22Rv1 (cell line): ENCODE data around the gene ZNF77.
"Not testable (repeated sequence)": the region's sequence is repeated elsewhere in the genome, so short reads cannot be mapped to it uniquely, and the experiment has no call there.

ENCODE experiments used
- H3K27ac ChIP-seq: fragments of 450-650 bp; 2 replicates; pipeline ENCODE4 v1.5.1; 2017
- ZFX ChIP-seq: fragments of 450-650 bp; IDR thresholded peaks from 2 replicates; pipeline ENCODE4 v1.6.1; 2017; ENCODE audit warnings: antibody characterized with exemption, borderline replicate concordance
- TF ChIP-seq, protein P1 (sequence below): fragments of 450-650 bp; IDR thresholded peaks from 2 replicates; pipeline ENCODE4 v1.5.1; 2017; ENCODE audit warnings: mild to moderate bottlenecking

ZNF77 gene

DNA sequence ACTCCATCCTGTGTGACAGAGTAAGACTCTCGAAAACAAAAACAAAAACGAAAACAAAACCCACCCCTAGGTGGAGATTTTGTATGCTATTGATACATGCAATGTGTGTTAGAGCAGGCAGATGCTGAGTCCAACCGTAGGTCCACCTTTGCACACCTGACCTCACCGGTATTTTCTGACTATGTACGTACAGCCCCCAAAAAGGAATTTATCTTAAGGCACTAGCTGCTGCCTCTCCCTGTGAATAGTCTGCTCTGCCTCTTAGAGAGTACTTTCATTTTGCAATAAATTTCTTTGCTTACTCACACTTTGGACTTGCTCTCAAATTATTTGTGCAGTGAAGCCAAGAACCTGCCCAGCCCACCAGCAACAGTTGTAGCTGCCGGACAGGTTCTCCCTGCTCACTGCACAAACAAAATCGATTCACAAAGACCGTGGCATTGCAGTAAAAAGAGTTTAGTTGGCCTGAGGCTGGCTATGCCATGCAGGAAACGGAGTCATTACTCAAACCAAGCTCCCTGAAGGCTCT, 8.2 kb upstream of the ZNF77 start:
- peak overlapping the region; percentile 100 for H3K27ac ChIP-seq
- TF ChIP-seq, protein P1, sequence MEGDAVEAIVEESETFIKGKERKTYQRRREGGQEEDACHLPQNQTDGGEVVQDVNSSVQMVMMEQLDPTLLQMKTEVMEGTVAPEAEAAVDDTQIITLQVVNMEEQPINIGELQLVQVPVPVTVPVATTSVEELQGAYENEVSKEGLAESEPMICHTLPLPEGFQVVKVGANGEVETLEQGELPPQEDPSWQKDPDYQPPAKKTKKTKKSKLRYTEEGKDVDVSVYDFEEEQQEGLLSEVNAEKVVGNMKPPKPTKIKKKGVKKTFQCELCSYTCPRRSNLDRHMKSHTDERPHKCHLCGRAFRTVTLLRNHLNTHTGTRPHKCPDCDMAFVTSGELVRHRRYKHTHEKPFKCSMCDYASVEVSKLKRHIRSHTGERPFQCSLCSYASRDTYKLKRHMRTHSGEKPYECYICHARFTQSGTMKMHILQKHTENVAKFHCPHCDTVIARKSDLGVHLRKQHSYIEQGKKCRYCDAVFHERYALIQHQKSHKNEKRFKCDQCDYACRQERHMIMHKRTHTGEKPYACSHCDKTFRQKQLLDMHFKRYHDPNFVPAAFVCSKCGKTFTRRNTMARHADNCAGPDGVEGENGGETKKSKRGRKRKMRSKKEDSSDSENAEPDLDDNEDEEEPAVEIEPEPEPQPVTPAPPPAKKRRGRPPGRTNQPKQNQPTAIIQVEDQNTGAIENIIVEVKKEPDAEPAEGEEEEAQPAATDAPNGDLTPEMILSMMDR: peak; percentile 58
- TF ChIP-seq ZFX: no peak

DNA sequence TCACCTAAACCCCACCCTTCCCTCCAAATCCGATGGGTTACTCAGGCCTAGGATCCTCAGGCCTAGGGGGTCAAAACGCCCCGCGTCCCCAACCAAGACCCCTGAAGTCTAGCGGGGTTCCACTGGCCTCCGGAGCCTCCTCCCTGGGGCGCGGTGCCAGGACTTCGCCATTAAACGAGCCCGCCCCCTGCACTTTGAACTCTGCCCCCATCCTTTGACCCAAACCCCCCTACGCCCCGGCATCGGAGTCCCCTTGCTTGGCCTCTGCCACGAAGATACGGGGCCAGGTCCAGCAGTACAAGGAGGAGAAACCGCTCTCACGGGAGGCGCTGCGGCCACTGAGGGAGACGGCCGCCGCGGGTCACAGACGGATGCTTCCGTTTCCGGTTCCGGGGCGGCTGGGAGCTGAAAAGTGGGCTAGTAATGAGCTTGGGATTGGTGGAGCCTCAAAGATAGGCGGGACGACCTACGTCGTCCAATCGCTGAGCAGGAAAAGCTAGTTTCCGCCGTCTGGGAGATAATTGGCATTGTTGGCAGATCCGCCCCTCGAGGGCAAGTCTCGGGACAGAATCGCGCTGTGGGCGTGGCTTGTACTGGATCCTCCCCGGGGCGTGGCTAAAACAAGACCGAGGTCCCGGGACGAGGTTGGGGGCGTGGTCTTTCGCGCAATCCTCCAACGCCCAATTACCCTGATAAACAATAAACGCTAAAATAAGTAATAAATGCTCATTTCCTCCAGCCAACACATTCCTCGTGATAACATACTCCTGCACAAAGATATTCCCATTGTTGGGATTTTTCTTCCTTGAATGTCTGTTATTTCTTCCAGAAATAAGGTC, 5.7 kb upstream of the ZNF77 start:
- peak overlapping the region; percentile 100 for H3K27ac ChIP-seq
- no peak for TF ChIP-seq ZFX
- TF ChIP-seq, protein P1: no peak

DNA sequence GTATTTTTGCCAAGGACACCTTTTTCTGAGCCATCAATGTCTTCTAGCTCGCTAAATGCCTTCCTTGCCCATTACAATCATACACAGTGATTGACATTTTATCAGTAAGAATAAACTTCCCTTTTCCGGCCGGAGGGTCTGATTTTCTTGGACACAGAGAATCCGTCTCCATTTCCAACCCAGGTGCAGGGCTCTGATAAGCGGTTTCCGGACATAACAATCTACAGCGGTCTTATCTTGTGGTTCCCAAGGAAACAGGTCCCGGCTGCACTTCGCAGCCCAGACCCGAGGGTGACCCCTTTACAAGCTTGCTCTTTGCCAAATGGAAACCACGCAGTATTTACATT, 5.1 kb upstream of the ZNF77 start:
- H3K27ac ChIP-seq: peak overlapping the region; percentile 100
- no peak for TF ChIP-seq ZFX
- TF ChIP-seq, protein P1: no peak

DNA sequence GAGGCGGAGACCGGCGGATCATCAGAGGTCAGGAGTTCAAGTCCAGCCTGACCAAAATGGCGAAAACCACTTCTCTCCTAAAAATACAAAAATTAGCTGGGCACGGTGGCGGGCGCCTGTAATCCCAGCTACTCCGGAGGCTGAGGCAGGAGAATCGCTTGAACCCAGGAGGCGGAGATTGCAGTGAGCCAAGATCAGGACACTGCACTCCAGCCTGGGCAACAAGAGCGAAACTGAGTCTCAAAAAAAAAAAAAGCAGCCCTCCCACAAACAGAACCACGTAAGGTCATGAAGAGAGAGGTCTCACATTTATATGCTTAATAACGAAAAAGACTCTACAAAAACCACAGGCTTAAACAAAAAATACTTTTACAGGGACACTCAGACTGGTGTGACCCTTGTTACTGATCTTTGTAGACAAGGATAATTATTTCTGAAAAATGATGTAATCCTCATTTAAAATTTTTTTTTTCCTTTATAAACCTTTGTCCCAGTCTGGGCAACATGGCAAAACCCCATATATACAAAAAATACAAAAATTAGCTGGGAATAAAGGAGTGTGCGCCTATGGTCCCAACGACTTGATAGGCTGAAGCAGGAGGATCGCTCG, 909 bp upstream of the ZNF77 start:
- TF ChIP-seq, protein P1: no peak
- TF ChIP-seq ZFX: no peak
- H3K27ac ChIP-seq: peak overlapping the region; percentile 86

DNA sequence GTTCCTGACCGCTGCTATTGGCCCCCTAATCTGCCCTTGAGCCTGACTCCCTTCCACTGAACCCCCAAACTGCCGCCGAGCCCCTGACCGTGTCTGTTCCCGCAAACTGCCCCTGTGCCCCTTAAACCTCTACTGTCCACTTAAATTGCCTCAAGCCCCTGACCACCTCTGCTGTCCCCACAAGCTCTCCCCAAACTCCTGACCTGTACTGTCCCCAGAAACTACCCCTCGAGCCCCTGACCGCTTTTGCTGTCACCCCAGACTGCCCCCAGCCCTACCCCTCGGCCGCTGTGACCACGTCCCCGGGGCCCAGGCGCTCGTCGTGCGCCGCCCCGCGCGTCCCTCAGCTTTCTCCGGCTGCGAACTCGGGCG, 382 bp downstream of the ZNF77 start:
- TF ChIP-seq, protein P1: no peak
- TF ChIP-seq ZFX: no peak
- peak overlapping the region; percentile 86 for H3K27ac ChIP-seq

DNA sequence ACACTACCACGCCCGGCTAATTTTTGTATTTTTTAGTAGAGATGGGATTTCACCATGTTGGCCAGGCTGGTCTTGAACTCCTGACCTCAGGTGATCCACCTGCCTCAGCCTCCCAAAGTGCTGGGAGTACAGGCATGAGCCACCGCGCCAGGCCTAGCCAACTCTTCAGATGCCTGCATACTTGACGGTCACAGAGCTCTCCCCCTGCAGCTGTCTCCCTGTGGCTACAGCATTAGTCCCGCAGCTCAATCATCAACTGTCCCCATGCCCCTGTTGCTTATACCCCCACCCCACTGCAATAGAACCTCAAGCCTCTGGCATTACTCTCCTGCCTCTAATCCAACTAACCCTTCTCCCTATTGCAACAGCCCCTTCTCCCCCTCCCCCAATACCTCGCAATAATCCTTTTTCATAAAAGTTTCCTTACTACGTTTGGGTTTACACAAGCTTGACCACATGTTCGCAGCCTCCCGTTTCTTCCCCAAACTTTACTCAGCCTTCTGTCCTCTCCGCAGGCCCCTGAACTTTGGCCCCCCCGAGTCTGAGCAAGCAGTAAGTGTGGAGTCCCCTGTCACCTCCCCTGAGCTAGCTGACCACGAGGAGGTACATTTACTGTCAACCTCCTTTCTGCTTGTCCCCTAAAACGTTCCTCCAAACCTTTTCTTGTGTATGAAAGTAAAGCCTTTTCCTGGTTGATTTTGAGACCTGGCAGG, 1.7 kb downstream of the ZNF77 start:
- H3K27ac ChIP-seq: no peak overlapping the region
- no peak for TF ChIP-seq ZFX

DNA sequence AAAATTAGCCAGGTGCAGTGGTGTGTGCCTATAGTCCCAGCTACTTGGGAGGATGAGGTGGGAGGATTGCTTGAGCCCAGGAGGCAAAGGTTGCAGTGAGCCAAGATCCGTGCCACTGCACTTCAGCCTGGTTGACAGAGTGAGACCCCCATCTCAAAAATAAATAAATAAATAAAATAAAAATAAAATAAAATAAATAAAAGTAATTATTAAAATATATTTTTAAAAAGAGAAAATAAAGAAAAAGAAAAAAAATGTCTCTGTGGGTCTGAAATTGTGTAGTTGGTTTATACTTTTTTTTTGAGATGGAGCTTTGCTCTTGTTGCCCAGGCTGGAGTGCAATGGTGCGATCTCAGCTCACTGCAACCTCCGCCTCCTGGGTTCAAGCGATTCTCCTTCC, 8.9 kb downstream of the ZNF77 start:
- H3K27ac ChIP-seq: not testable (repeated sequence)

DNA sequence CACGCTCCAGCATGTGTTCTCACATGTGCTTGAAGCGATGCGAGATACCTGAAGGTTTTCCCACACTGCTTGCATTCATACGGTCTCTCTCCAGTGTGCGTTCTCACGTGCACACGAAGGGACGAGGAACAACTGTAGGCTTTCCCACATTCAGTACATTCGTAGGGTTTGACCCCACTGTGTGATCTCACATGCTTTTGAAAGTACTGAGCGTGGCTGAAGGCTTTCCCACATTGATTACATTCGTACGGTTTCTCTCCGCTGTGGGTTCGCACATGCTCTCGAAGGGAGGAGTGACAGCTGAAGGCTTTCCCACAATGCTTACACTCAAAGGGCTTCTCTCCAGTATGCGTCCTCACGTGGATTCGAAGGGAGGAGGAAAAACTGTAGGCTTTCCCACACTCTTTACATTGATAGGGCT, 11.3 kb downstream of the ZNF77 start:
- H3K27ac ChIP-seq: no peak overlapping the region
- no peak for TF ChIP-seq ZFX
- TF ChIP-seq, protein P1: no peak
